Colon (tissue), 2 donors: Measurements from ENCODE around the gene STK35.

ENCODE experiments used
- FAIRE-seq: peaks from 2 replicates; lab custom pipeline; 2012; peaks lifted over from hg19 to GRCh38; lab: Jason Lieb, UNC
- donor health status: control.
- donor health status: control.

Gene STK35

GRCh38 chr20:2136275-2136674 is 34.6 kb downstream of the STK35 start:
- no peak for FAIRE-seq

- no peak for FAIRE-seq
Observed at GRCh38 chr20:2137552-2138201, 36.0 kb downstream of the STK35 start.

- no peak for FAIRE-seq
Observed at GRCh38 chr20:2138396-2138795, 36.8 kb downstream of the STK35 start.

GRCh38 chr20:2139250-2139649 is 37.6 kb downstream of the STK35 start:
- no peak for FAIRE-seq

GRCh38 chr20:2139736-2140135 is 38.1 kb downstream of the STK35 start:
- FAIRE-seq = no peak

GRCh38 chr20:2140561-2140960 is 38.9 kb downstream of the STK35 start:
- FAIRE-seq = no peak

GRCh38 chr20:2141600-2142575 is 40.3 kb downstream of the STK35 start:
- no peak for FAIRE-seq

GRCh38 chr20:2142649-2143048 is 41.0 kb downstream of the STK35 start:
- no peak for FAIRE-seq

GRCh38 chr20:2143594-2143993 is 42.0 kb downstream of the STK35 start:
- FAIRE-seq = no peak

GRCh38 chr20:2144850-2145249 is 43.2 kb downstream of the STK35 start:
- no peak for FAIRE-seq

- no peak for FAIRE-seq
Observed at GRCh38 chr20:2145376-2145775, 43.7 kb downstream of the STK35 start.

- FAIRE-seq = no peak
Observed at GRCh38 chr20:2146080-2146867, 44.6 kb downstream of the STK35 start.

GRCh38 chr20:2149507-2149906 is 47.9 kb downstream of the STK35 start:
- FAIRE-seq = no peak

GRCh38 chr20:2150660-2151059 is 49.0 kb downstream of the STK35 start:
- FAIRE-seq = no peak

GRCh38 chr20:2151858-2152281 is 50.2 kb downstream of the STK35 start:
- FAIRE-seq = no peak

GRCh38 chr20:2152317-2152716 is 50.7 kb downstream of the STK35 start:
- FAIRE-seq = no peak

GRCh38 chr20:2153326-2153725 is 51.7 kb downstream of the STK35 start:
- FAIRE-seq = no peak

GRCh38 chr20:2156224-2156623 is 54.6 kb downstream of the STK35 start:
- FAIRE-seq = no peak

- no peak for FAIRE-seq
Observed at GRCh38 chr20:2156666-2157624, 55.3 kb downstream of the STK35 start.

- FAIRE-seq = no peak
Observed at GRCh38 chr20:2162125-2162822, 60.6 kb downstream of the STK35 start.

- no peak for FAIRE-seq
Observed at GRCh38 chr20:2162823-2163166, 61.2 kb downstream of the STK35 start.
